ENCODE measurements around the gene MMP11.

GRCh38 chr22:23759566-23759965 lies 13.1 kb upstream of the MMP11 start:
- TF ChIP-seq CTCF (IDR thresholded peaks at IDR 0.05; ENCODE audit: poor library complexity) (no peak), EZH2 (IDR thresholded peaks at IDR 0.05; ENCODE audit: borderline replicate concordance) (no peak), EZH2phosphoT487 (IDR thresholded peaks at IDR 0.05; ENCODE audit: low read depth, severe bottlenecking, unreplicated experiment) (no peak)
